ENCODE results near the gene LRRC4C.
"Not testable (repeated sequence)": the region's sequence is repeated elsewhere in the genome, so short reads cannot be mapped to it uniquely, and the experiment has no call there.

- TF ChIP-seq NFIC (IDR thresholded peaks at IDR 0.05; ENCODE audit: low read depth, low read length); HDGF (IDR thresholded peaks at IDR 0.05); E2F4 (IDR thresholded peaks at IDR 0.05; ENCODE audit: low read depth, low read length); NR2C1 (IDR thresholded peaks at IDR 0.05); BCL11A (IDR thresholded peaks at IDR 0.05; ENCODE audit: low read depth, low read length); SMAD1 (IDR thresholded peaks at IDR 0.05; ENCODE audit: low read depth, partially characterized antibody); TCF12 (IDR thresholded peaks at IDR 0.05; ENCODE audit: low read depth, low read length); ETV6 (conservative IDR thresholded peaks at IDR 0.05 in 1 of 2, IDR thresholded peaks at IDR 0.05 in 1 of 2; ENCODE audit: borderline replicate concordance in 1 of 2, low read depth in 1 of 2); CEBPB (IDR thresholded peaks at IDR 0.05; ENCODE audit: borderline replicate concordance in 1 of 2, low read depth in 2 of 2, low read length in 2 of 2); TCF7 (IDR thresholded peaks at IDR 0.05; ENCODE audit: borderline replicate concordance); ZNF274 (IDR thresholded peaks at IDR 0.05; ENCODE audit: insufficient read depth, insufficient read length); POLR2AphosphoS5 (IDR thresholded peaks at IDR 0.05; ENCODE audit: low read length); REST (IDR thresholded peaks at IDR 0.05; ENCODE audit: low read depth, low read length): not testable (repeated sequence)
Observed at GRCh38 chr11:40910774-40911173, 548.7 kb downstream of the LRRC4C start.
